HEK293 (cell line): ENCODE results near the gene PITPNC1.

Experiments used
- CTCF ChIA-PET: fragments of 350-600 bp; formaldehyde crosslinking; extraction: SDS; loops from one replicate; lab custom pipeline; 2021; ENCODE audit warnings: antibody characterized with exemption; lab: Yijun Ruan, JAX
- POLR2A ChIA-PET: fragments of 300-600 bp; formaldehyde crosslinking; extraction: SDS; loops from one replicate; lab custom pipeline; 2020; ENCODE audit warnings: antibody characterized with exemption, inconsistent platforms; lab: Yijun Ruan, JAX
- H3K27ac ChIP-seq: fragments of 200-500 bp; sonication (Bioruptor generic); 2 replicates; pipeline ENCODE4 v1.5.1; 2014; ENCODE audit warnings: low read depth, low read length, control low read depth, inconsistent platforms; ENCODE audit errors: extremely low read depth
- H3K36me3 ChIP-seq, 2 experiments: fragments of 200-500 bp in 1 of 2; sonication (Bioruptor generic) in 1 of 2; 1 replicate in 1 of 2; 2 replicates in 1 of 2; pipeline ENCODE4 v1.5.1; 2014 to 2017; ENCODE audit warnings: inconsistent platforms in 2 of 2, low read length in 2 of 2; ENCODE audit not compliant: control insufficient read depth in 2 of 2, insufficient read depth in 1 of 2
- H3K4me1 ChIP-seq: fragments of 200-500 bp; sonication (Bioruptor generic); 2 replicates; pipeline ENCODE4 v1.5.1; 2014; ENCODE audit warnings: mild to moderate bottlenecking, low read length, inconsistent platforms; ENCODE audit not compliant: control insufficient read depth, insufficient read depth
- H3K4me3 ChIP-seq: 2 replicates; pipeline ENCODE4 v1.5.1; 2011; ENCODE audit warnings: low read depth, mild to moderate bottlenecking, control low read depth, low read length, moderate library complexity
- H3K9me3 ChIP-seq: fragments of 200-500 bp; sonication (Bioruptor generic); 2 replicates; pipeline ENCODE4 v1.5.1; 2014; ENCODE audit warnings: low read depth, low read length, inconsistent platforms; ENCODE audit not compliant: control insufficient read depth, insufficient read depth
- HOXD13 ChIP-seq: sonication (generic); formaldehyde crosslinking; IDR thresholded peaks from 2 replicates; pipeline ENCODE4 v1.8.0; 2022; ENCODE audit warnings: missing genetic modification reagents, borderline replicate concordance
- OVOL3 ChIP-seq: fragments of 450-650 bp; formaldehyde crosslinking; IDR thresholded peaks from 2 replicates; pipeline ENCODE4 v1.5.1; 2016; ENCODE audit warnings: missing biosample characterization, missing genetic modification characterization
- PRDM2 ChIP-seq: fragments of 450-650 bp; formaldehyde crosslinking; IDR thresholded peaks from 2 replicates; pipeline ENCODE4 v1.5.1; 2016; ENCODE audit warnings: missing biosample characterization, missing genetic modification characterization, borderline replicate concordance
- SETDB1 ChIP-seq: IDR thresholded peaks from one replicate; pipeline ENCODE4 v1.6.1; 2017; ENCODE audit warnings: mild to moderate bottlenecking, low read length, moderate library complexity, mixed read lengths; ENCODE audit not compliant: insufficient read length
- YY2 ChIP-seq: fragments of 450-650 bp; formaldehyde crosslinking; IDR thresholded peaks from 2 replicates; pipeline ENCODE4 v1.5.1; 2016; ENCODE audit warnings: missing biosample characterization, missing genetic modification characterization
- ZBTB48 ChIP-seq: fragments of 450-650 bp; formaldehyde crosslinking; IDR thresholded peaks from 2 replicates; pipeline ENCODE4 v1.5.1; 2016; ENCODE audit warnings: missing biosample characterization, missing genetic modification characterization
- ZNF140 ChIP-seq: fragments of 450-650 bp; formaldehyde crosslinking; IDR thresholded peaks from 2 replicates; pipeline ENCODE4 v1.5.1; 2016; ENCODE audit warnings: missing biosample characterization, missing genetic modification characterization
- ZNF16 ChIP-seq: fragments of 450-650 bp; formaldehyde crosslinking; IDR thresholded peaks from 2 replicates; pipeline ENCODE4 v1.5.1; 2016; ENCODE audit warnings: low read depth, missing biosample characterization, missing genetic modification characterization
- ZNF169 ChIP-seq: fragments of 450-650 bp; formaldehyde crosslinking; IDR thresholded peaks from 2 replicates; pipeline ENCODE4 v1.5.1; 2016; ENCODE audit warnings: missing biosample characterization, missing genetic modification characterization
- ZNF174 ChIP-seq: fragments of 450-650 bp; formaldehyde crosslinking; IDR thresholded peaks from 2 replicates; pipeline ENCODE4 v1.5.0; 2017; ENCODE audit warnings: missing biosample characterization, mild to moderate bottlenecking, missing genetic modification characterization
- ZNF2 ChIP-seq: fragments of 450-650 bp; formaldehyde crosslinking; IDR thresholded peaks from 2 replicates; pipeline ENCODE4 v1.5.1; 2016; ENCODE audit warnings: missing biosample characterization, missing genetic modification characterization
- ZNF26 ChIP-seq: fragments of 450-650 bp; formaldehyde crosslinking; IDR thresholded peaks from 2 replicates; pipeline ENCODE4 v1.5.1; 2016; ENCODE audit warnings: missing biosample characterization, missing genetic modification characterization
- ZNF274 ChIP-seq, 2 experiments: fragments of 200-500 bp in 1 of 2; fragments of 450-650 bp in 1 of 2; sonication (Bioruptor generic) in 1 of 2; formaldehyde crosslinking in 1 of 2; IDR thresholded peaks; 2 replicates each; pipeline versions ENCODE4 v1.5.1 to v1.6.1; 2014 to 2016; ENCODE audit warnings: borderline replicate concordance in 1 of 2, inconsistent platforms in 1 of 2, low read length in 1 of 2, missing biosample characterization in 1 of 2, missing genetic modification characterization in 1 of 2
- ZNF292 ChIP-seq: fragments of 450-650 bp; formaldehyde crosslinking; IDR thresholded peaks from 2 replicates; pipeline ENCODE4 v1.5.1; 2016; ENCODE audit warnings: low read depth, missing biosample characterization, missing genetic modification characterization, borderline replicate concordance
- ZNF302 ChIP-seq: fragments of 450-650 bp; formaldehyde crosslinking; IDR thresholded peaks from 2 replicates; pipeline ENCODE4 v1.5.1; 2016; ENCODE audit warnings: missing biosample characterization, missing genetic modification characterization, low read depth
- ZNF350 ChIP-seq: fragments of 450-650 bp; formaldehyde crosslinking; IDR thresholded peaks from 2 replicates; pipeline ENCODE4 v1.5.0; 2017; ENCODE audit warnings: missing biosample characterization, mild to moderate bottlenecking, missing genetic modification characterization
- ZNF433 ChIP-seq: fragments of 450-650 bp; formaldehyde crosslinking; IDR thresholded peaks from 2 replicates; pipeline ENCODE4 v1.5.1; 2016; ENCODE audit warnings: missing biosample characterization, missing genetic modification characterization, low read depth
- ZNF571 ChIP-seq: fragments of 450-650 bp; formaldehyde crosslinking; IDR thresholded peaks from 2 replicates; pipeline ENCODE4 v1.5.0; 2017; ENCODE audit warnings: missing biosample characterization, missing genetic modification characterization
- ZNF610 ChIP-seq: fragments of 450-650 bp; formaldehyde crosslinking; IDR thresholded peaks from 2 replicates; pipeline ENCODE4 v1.5.1; 2016; ENCODE audit warnings: missing biosample characterization, missing genetic modification characterization, borderline replicate concordance
- ZNF623 ChIP-seq: fragments of 450-650 bp; formaldehyde crosslinking; IDR thresholded peaks from 2 replicates; pipeline ENCODE4 v1.5.1; 2016; ENCODE audit warnings: missing biosample characterization, missing genetic modification characterization
- ZNF639 ChIP-seq: fragments of 450-650 bp; formaldehyde crosslinking; IDR thresholded peaks from 2 replicates; pipeline ENCODE4 v1.5.1; 2016; ENCODE audit warnings: missing biosample characterization, missing genetic modification characterization
- ZNF660 ChIP-seq: fragments of 450-650 bp; IDR thresholded peaks from 2 replicates; pipeline ENCODE4 v1.5.1; 2018; ENCODE audit warnings: missing biosample characterization, mild to moderate bottlenecking, missing genetic modification characterization
- ZNF701 ChIP-seq: fragments of 450-650 bp; formaldehyde crosslinking; IDR thresholded peaks from 2 replicates; pipeline ENCODE4 v1.5.1; 2016; ENCODE audit warnings: missing biosample characterization, missing genetic modification characterization
- ZNF776 ChIP-seq: fragments of 450-650 bp; formaldehyde crosslinking; IDR thresholded peaks from 2 replicates; pipeline ENCODE4 v1.5.0; 2017; ENCODE audit warnings: missing biosample characterization, missing genetic modification characterization, borderline replicate concordance
- ZNF843 ChIP-seq: fragments of 450-650 bp; formaldehyde crosslinking; IDR thresholded peaks from 2 replicates; pipeline ENCODE4 v1.5.1; 2016; ENCODE audit warnings: missing biosample characterization, missing genetic modification characterization

The PITPNC1 gene

GRCh38 chr17:67693811-67694210 is 316.7 kb downstream of the PITPNC1 start:
- Histone ChIP-seq H3K27ac (no peak overlapping the region), H3K4me1 (no peaks in the 10 kb centered on the region)
- CTCF ChIA-PET: interaction anchor here (0.6 to 5.8 kb wide), 5 partner anchors 12 to 320 kb away, joined by 3 to 32 read pairs (median 3); no protein-coding TSS in a partner anchor
- no peak for TF ChIP-seq ZNF16 (tag by site-specific recombination)
- TF ChIP-seq ZNF140 (tag by site-specific recombination): peak; percentile 96
- TF ChIP-seq ZNF302 (tag by site-specific recombination): no peak
- TF ChIP-seq ZNF169 (tag by site-specific recombination): no peak
- TF ChIP-seq, all 188 proteins: peak for 1
- POLR2A ChIA-PET: interaction anchor here (0.6 kb wide), 1 partner anchor 228 kb away, joined by 3 read pairs; no protein-coding TSS in a partner anchor
- Histone ChIP-seq H3K9me3 (no peaks in the 10 kb centered on the region), H3K36me3 (no peaks in the 10 kb centered on the region; a peak in 1 of 3 replicates), H3K4me3 (no peak overlapping the region)

GRCh38 chr17:67696347-67696746 is 319.3 kb downstream of the PITPNC1 start:
- POLR2A ChIA-PET: no interaction called here

GRCh38 chr17:67696853-67697498 is 319.9 kb downstream of the PITPNC1 start:
- H3K4me3 ChIP-seq: no peak overlapping the region
- no peaks in the 10 kb centered on the region; a peak in 1 of 3 replicates for H3K36me3 ChIP-seq
- H3K4me1 ChIP-seq: no peaks in the 10 kb centered on the region
- ChIA-PET POLR2A (interaction anchor here (1.8 kb wide), 1 partner anchor 21 kb away, joined by 6 read pairs; the partner anchor contains the start of gene NOL11), CTCF (interaction anchor here (0.8 to 5.8 kb wide), 3 partner anchors 10 to 323 kb away, joined by 3 to 32 read pairs (median 6); no protein-coding TSS in a partner anchor)
- no peaks in the 10 kb centered on the region for H3K9me3 ChIP-seq
- H3K27ac ChIP-seq: no peak overlapping the region
- no peak for TF ChIP-seq PRDM2
- no peak for TF ChIP-seq ZNF174
- no peak for TF ChIP-seq ZNF292 (tag by site-specific recombination)
- no peak for TF ChIP-seq ZNF433
- TF ChIP-seq ZNF610: no peak
- TF ChIP-seq YY2 (tag by site-specific recombination): no peak
- TF ChIP-seq ZBTB48 (tag by site-specific recombination): no peak
- no peak for TF ChIP-seq ZNF274 (IDR thresholded peaks at IDR 0.05; ENCODE audit: low read length)
- no peak for TF ChIP-seq ZNF274 (tag by site-specific recombination; IDR thresholded peaks at IDR 0.05; ENCODE audit: borderline replicate concordance)
- no peak for TF ChIP-seq ZNF2 (tag by site-specific recombination)
- no peak for TF ChIP-seq HOXD13 (CRISPR knock-in tag)
- no peak for TF ChIP-seq ZNF660 (tag by site-specific recombination)
- no peak for TF ChIP-seq ZNF701 (tag by site-specific recombination)
- TF ChIP-seq ZNF639 (tag by site-specific recombination): no peak
- TF ChIP-seq ZNF776 (tag by site-specific recombination): no peak
- TF ChIP-seq ZNF571 (tag by site-specific recombination): no peak
- TF ChIP-seq ZNF26 (tag by site-specific recombination): peak; percentile 55; the same call in 1 of the 2 replicates

More at GRCh38 chr17:67696347-67696746, 319.3 kb downstream of the PITPNC1 start:
- Histone ChIP-seq H3K9me3 (no peaks in the 10 kb centered on the region), H3K4me1 (no peaks in the 10 kb centered on the region), H3K36me3 (no peaks in the 10 kb centered on the region; a peak in 1 of 3 replicates), H3K4me3 (no peak overlapping the region), H3K27ac (no peak overlapping the region)
- CTCF ChIA-PET: interaction anchor here (0.6 to 5.8 kb wide), 4 partner anchors 9 to 527 kb away, joined by 3 to 32 read pairs (median 4); no protein-coding TSS in a partner anchor
- no peak for TF ChIP-seq SETDB1
- no peak for TF ChIP-seq ZNF843 (tag by site-specific recombination)
- no peak for TF ChIP-seq OVOL3 (tag by site-specific recombination)
- TF ChIP-seq ZNF623 (tag by site-specific recombination): no peak
- TF ChIP-seq ZNF350 (tag by site-specific recombination): no peak
